DMS 273 (cell line): ENCODE results near the gene LCMT2.
"Not testable (repeated sequence)": the region's sequence is repeated elsewhere in the genome, so short reads cannot be mapped to it uniquely, and the experiment has no call there.

Experiments
- DNase-seq: peaks from one replicate; lab custom pipeline; 2025; ENCODE audit not compliant: unreplicated experiment; lab: John Stamatoyannopoulos, UW

The LCMT2 gene

GRCh38 chr15:43316016-43316970 lies 14.1 kb downstream of the LCMT2 start:
- no peak for DNase-seq

GRCh38 chr15:43314171-43314570 lies 16.2 kb downstream of the LCMT2 start:
- no peak for DNase-seq

- no peak for DNase-seq
Measured at GRCh38 chr15:43312378-43312777, 18.0 kb downstream of the LCMT2 start.

GRCh38 chr15:43302205-43302817 lies 28.1 kb downstream of the LCMT2 start, which contains the start of gene TGM7:
Gene TGM7, minus strand, starts transcription at chr15:43302255.
- DNase-seq, result no peak

- no peak for DNase-seq
Measured at GRCh38 chr15:43299884-43300283, 30.5 kb downstream of the LCMT2 start.

- no peak for DNase-seq
Measured at GRCh38 chr15:43299411-43299810, 31.0 kb downstream of the LCMT2 start.

- DNase-seq, result no peak
Measured at GRCh38 chr15:43294091-43294706, 36.2 kb downstream of the LCMT2 start.

- no peak for DNase-seq
Measured at GRCh38 chr15:43293432-43293831, 36.9 kb downstream of the LCMT2 start.

- no peak for DNase-seq
Measured at GRCh38 chr15:43292375-43293078, 37.8 kb downstream of the LCMT2 start.

- not testable (repeated sequence) for DNase-seq
Measured at GRCh38 chr15:43289656-43290055, 40.7 kb downstream of the LCMT2 start.

GRCh38 chr15:43287254-43287653 lies 43.1 kb downstream of the LCMT2 start:
- DNase-seq, result no peak

GRCh38 chr15:43286074-43286473 lies 44.3 kb downstream of the LCMT2 start:
- DNase-seq, result no peak

GRCh38 chr15:43285609-43286037 lies 44.8 kb downstream of the LCMT2 start:
- DNase-seq, result peak; percentile 76

GRCh38 chr15:43283526-43283925 lies 46.8 kb downstream of the LCMT2 start:
- DNase-seq, result no peak

GRCh38 chr15:43281926-43282602 lies 48.3 kb downstream of the LCMT2 start:
- DNase-seq, result no peak

- no peak for DNase-seq
Measured at GRCh38 chr15:43280996-43281395, 49.4 kb downstream of the LCMT2 start.

GRCh38 chr15:43279496-43279895 lies 50.9 kb downstream of the LCMT2 start:
- no peak for DNase-seq

- DNase-seq, result no peak
Measured at GRCh38 chr15:43278869-43279268, 51.5 kb downstream of the LCMT2 start.

GRCh38 chr15:43277901-43278300 lies 52.5 kb downstream of the LCMT2 start:
- no peak for DNase-seq

GRCh38 chr15:43277231-43277823 lies 53.0 kb downstream of the LCMT2 start:
- no peak for DNase-seq
